Epithelial cell of proximal tubule (primary cell): ENCODE data around the gene FAM120B. TPM values are rescaled to one million over a fixed set of nuclear protein-coding genes. Genes with fewer than 3 reads are reported as not detected.
"Not testable (repeated sequence)": the region's sequence is repeated elsewhere in the genome, so short reads cannot be mapped to it uniquely, and the experiment has no call there.

Experiments used
- DNase-seq: peaks from one replicate; pipeline ENCODE4 v3.0.0-alpha.2; 2011; ENCODE audit warnings: low read depth
- H3K4me3 ChIP-seq: 2 replicates; pipeline ENCODE4 v1.5.1; 2011; ENCODE audit warnings: low read depth, mild to moderate bottlenecking, low read length
- total RNA-seq: library from RNA; depleted of rRNA; stranded (reverse); fragments of >200 nt; gene quantifications from 2 replicates; pipeline ENCODE4 v1.2.3, GENCODE V29; 2015
- TF ChIP-seq, protein P1 (sequence below): conservative IDR thresholded peaks from 2 replicates; pipeline ENCODE4 v1.5.1; 2012; ENCODE audit warnings: low read depth, mild to moderate bottlenecking, low read length

The FAM120B gene
- total RNA-seq, 1 donor from 2014 or later, result 5.0 TPM

DNA sequence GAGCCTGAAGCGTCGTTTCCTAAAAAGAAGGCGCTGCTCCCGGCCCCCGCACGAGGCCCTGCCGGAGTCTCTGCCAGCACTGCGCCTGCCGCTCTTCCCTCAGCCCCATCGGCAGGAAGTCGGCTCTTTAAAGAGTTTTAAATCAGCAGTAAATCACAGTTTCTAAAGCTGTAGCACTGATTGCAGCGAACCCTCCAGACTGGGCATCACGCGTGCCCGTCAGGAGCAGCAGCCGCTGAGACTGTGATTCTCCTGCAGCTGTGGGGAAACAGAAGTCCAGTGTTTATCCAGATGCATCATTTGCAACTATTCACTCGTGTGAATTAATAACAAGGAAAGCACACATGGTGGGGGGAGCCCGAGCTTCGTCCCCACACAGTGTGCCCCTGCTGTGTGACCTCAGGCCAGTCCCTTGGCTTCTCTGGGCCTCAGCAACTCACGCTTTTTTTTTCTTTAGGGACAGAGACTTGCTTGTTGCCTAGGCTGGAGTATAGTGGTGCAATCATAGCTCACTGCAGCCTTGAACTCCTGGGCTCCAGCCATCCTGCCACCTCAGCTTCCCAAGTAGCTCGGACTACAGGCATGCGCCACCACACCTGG lies 44.0 kb upstream of the FAM120B start:
- DNase-seq, result no peak
- no peak overlapping the region for H3K4me3 ChIP-seq
- TF ChIP-seq, protein P1, sequence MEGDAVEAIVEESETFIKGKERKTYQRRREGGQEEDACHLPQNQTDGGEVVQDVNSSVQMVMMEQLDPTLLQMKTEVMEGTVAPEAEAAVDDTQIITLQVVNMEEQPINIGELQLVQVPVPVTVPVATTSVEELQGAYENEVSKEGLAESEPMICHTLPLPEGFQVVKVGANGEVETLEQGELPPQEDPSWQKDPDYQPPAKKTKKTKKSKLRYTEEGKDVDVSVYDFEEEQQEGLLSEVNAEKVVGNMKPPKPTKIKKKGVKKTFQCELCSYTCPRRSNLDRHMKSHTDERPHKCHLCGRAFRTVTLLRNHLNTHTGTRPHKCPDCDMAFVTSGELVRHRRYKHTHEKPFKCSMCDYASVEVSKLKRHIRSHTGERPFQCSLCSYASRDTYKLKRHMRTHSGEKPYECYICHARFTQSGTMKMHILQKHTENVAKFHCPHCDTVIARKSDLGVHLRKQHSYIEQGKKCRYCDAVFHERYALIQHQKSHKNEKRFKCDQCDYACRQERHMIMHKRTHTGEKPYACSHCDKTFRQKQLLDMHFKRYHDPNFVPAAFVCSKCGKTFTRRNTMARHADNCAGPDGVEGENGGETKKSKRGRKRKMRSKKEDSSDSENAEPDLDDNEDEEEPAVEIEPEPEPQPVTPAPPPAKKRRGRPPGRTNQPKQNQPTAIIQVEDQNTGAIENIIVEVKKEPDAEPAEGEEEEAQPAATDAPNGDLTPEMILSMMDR, result no peak

DNA sequence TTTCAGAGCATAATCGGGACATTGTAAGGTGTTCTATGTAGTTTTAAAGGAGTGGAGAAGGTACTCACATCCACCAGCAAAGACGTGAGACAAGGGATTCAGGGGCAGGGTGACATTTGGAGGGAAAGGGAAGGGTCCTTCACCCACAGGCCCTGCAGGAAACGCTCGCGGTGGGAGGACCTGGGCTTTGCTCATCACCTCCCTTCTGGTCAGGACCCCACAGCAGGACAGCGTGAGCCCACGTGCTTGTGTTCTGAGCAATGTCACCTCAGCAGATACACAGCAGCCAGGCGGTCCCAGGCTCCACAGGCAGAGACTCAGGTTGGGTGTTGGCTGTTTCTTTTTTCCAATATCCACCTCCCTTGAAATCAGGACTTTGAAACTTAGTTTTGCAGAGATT lies 43.1 kb upstream of the FAM120B start:
- no peak overlapping the region for H3K4me3 ChIP-seq
- TF ChIP-seq, protein P1, result no peak
- DNase-seq, result no peak

DNA sequence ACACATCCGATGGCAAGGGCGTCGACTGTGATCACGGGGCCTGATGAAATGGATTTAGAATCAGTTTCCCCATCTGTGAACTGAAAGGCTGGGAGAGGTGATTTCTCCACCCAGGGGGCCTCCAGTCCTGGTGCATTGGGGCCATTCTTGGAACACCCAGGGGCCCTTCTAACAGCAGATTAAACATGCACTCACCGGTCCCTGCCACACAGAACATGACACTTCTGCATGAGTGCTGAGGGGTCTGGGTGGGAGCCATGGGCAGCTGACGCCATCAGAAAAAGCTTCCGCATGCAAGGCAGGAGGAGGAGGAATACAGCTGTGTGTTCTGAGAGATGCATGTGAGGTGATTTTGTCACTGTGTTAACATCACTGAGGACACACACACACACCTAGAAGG lies 42.5 kb upstream of the FAM120B start:
- no peak for DNase-seq
- no peak overlapping the region for H3K4me3 ChIP-seq
- TF ChIP-seq, protein P1, result no peak

DNA sequence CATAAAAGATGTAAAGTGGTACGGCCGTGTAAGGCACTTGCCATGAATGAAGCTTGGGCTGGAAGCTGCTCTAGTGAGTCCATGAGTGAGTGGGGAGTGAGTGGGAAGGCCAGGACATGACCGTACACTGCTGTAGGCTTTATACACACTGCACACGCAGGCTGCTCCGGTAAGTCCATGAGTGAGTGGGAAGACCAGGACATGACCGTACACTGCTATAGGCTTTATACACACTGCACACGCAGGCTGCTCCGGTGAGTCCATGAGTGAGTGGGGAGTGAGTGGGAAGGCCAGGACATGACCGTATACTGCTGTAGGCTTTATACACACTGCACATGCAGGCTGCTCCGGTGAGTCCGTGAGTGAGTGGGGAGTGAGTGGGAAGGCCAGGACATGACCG lies 41.9 kb upstream of the FAM120B start:
- not testable (repeated sequence) for H3K4me3 ChIP-seq

DNA sequence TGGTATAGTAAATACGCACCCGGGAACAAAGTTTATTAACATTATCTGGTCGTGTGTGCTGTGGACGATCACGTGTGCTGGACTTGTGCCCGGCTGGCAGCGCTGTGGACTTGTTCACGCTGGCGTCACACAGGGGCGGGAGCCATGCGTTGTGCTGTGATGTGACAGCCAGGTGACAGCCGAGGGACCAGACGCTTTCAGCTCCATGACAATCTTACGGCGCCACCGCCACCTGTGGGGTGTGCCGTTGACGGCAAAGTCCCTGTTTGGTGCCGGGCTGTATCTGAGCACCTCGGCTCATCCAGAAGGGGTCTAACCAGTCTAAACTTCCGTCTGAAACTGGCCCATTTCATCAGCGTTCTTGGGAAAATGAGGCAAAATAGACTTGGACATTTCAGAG lies 40.9 kb upstream of the FAM120B start:
- TF ChIP-seq, protein P1, result no peak
- DNase-seq, result no peak
- H3K4me3 ChIP-seq, result no peak overlapping the region

More for the DNA sequence above, 41.9 kb upstream of the FAM120B start:
- not testable (repeated sequence) for DNase-seq

DNA sequence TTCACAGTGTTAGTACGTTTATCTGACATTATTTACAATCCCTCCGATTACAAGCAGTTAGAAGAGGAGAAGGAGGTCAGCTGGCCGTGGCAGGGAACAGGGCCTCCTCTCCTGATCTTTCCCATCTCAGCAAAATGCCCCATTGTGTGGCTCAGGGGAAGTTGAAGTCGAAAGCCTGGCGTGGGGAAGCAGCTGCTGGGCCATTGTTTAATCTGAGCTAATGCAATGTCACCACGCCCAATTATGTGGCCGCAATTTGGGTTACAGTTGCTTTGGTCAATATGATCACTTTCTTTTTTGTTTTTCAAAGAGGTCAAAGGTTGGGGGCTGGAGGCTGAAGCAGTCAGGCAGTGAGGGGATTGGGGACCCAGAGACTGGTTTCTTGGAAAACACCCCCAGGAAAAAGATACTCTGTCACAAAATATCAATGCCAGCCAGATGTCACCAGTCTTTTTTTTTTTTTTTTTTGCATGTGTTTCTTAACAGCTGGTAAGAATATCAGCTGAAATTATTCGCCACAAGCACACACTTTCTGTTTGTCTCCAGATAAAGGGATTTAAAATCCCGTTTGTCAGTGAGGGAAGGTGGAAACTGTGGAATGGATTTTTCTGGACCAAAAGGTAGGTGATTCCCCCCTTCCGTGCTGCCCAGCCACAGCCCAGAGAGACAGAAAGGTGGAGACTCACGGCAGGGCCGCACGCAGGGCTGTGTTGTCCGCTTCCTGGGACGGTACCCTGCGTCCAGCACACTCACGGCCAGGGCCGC lies 40.3 kb upstream of the FAM120B start:
- no peak for DNase-seq
- H3K4me3 ChIP-seq, result no peak overlapping the region
- TF ChIP-seq, protein P1, result no peak

DNA sequence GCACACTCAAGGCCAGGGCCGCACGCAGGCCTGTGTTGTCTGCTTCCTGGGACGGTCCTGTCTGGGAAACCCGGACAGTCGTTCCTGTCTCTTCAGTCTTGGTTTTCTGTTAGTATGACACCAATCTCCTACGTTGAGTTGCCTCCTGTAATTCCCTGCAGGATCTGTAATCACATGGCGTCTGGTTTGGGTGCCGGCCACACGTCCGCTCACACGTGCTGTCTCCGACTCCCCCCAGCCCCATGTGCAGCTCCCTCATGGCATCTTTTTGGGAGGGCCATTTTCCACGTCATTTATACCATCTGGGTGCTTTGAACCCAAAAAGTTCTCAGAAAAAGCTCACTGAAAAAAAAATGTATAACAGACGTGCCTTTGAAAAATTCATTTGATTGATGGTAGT lies 38.9 kb upstream of the FAM120B start:
- no peak for DNase-seq
- H3K4me3 ChIP-seq, result no peak overlapping the region
- TF ChIP-seq, protein P1, result no peak
